GM19099 (cell line): ENCODE measurements around the gene SIK3.

Experiments used
- POLR2A ChIP-seq: IDR thresholded peaks from 3 replicates; pipeline ENCODE4 v1.6.1; 2011; ENCODE audit warnings: low read depth; ENCODE audit not compliant: insufficient read length; ENCODE audit errors: extremely low read depth

Gene SIK3

GRCh38 chr11:116890607-116891006, 207.6 kb downstream of the SIK3 start:
- TF ChIP-seq POLR2A, result no peak

DNA sequence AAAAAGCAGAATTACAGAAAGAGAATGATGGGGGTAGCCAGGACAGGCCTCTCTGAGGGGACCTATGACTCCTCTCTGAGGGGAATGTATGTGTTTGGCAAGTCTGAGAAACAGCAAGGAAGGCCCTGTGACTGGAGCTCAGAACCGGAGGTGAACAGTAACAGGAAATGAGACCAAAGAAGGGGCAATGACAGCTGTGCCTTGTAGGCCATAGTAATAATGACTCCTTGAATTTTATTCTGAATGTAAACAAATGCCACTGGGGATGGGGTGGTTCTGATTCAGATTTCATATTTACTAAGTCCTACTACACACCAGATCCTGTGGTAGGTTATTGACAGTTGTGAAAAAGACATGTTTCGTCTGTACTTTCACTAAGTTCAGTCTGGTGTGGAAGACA, 208.0 kb downstream of the SIK3 start:
- TF ChIP-seq POLR2A, result no peak

DNA sequence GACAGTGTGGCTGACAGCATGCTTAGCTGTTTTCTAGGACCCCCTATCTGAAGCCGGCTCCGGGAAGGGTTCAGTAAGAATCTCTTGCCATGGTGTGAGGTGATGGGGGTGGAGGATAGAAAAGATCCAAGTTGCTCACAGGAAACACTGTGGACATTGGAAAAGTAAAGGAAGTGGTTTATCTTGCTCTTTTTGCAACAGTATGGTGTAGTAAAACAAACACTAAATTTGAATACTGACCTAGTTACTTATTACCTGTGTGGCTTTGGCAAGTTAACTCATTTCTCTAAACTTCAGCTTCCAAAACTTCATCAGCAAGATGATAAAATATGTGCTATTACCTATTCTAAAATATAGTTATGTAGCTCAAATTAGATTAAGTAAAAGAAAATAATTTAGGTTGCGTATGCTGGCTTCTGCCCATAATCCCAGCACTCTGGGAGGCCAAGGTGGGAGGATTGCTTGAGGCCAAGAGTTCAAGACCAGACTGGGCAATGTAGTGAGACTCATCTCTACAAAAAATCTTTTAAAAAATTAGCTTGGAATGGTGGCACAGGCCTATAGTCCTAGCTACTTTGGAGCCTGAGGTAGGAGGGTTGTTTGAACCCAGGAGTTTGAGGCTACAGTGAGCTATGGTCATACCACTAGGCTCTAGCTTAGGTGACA, 209.2 kb downstream of the SIK3 start:
- TF ChIP-seq POLR2A, result no peak

GRCh38 chr11:116888024-116888423, 210.2 kb downstream of the SIK3 start:
- no peak for TF ChIP-seq POLR2A

GRCh38 chr11:116885951-116886655, 212.1 kb downstream of the SIK3 start:
- no peak for TF ChIP-seq POLR2A

DNA sequence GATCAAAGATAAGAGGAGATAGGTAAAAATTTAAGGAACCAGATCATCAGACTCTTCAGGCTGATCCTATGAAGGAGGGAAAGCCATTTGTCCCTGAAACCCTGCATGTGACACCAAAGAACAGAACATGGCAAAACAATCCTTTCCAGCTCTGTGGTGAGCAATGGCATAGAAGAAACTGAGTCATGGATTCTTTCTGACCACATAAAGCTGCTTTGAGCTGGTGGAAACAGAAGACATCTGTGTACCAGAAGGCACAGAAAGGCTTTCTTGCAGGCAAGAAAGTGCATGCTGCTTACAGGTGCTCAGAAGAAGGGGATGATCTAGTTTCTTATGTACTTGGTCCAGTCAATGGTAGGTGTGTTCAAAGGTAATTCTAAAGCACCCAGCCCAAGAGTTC, 215.8 kb downstream of the SIK3 start:
- TF ChIP-seq POLR2A, result no peak

GRCh38 chr11:116881143-116881542, 217.1 kb downstream of the SIK3 start:
- no peak for TF ChIP-seq POLR2A

- TF ChIP-seq POLR2A, result no peak
These were observed 218.2 kb downstream of the SIK3 start for GRCh38 chr11:116879800-116880625.

GRCh38 chr11:116876656-116877055, 221.6 kb downstream of the SIK3 start:
- TF ChIP-seq POLR2A, result no peak

GRCh38 chr11:116875194-116875593, 223.0 kb downstream of the SIK3 start:
- TF ChIP-seq POLR2A, result no peak

GRCh38 chr11:116874251-116874650, 224.0 kb downstream of the SIK3 start:
- TF ChIP-seq POLR2A, result no peak

DNA sequence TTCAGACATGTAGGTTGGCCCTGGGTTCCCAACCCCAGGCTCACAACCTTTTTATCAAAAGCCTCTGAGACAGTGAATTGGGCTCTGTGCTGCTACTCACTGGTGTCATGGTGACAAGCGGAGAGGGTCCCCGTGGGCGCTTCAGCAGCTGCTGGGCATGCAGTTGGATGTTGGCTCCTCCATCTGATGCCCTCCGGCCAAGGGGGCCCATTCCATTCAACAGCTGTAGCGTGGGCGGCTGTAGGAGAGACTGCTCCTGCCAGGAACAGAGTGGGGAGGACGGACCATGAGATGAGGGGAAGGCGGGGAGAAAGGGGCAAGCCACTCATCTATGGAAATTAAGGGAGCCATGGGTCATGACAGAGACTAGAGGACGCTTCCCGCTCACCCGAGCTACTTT, 224.8 kb downstream of the SIK3 start:
- no peak for TF ChIP-seq POLR2A

DNA sequence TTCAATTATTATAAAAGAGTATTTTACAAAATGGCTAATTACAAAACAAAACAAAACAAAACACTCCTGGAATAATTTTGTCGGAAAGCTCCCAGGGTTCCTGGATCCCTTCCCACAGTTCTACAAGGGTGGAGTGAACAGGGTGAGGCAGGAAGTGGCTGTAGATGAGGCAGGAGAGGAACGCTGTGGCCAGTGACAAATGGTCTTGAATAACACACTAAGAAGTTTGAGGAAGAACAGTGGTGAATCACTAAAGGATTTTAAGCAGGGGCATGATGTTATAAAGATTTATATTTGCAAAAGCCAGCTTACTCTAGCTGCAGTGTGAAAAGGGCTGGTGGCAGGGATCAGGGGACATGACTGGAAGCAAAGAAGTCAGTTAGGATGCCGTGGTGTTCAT, 227.0 kb downstream of the SIK3 start:
- TF ChIP-seq POLR2A, result no peak

DNA sequence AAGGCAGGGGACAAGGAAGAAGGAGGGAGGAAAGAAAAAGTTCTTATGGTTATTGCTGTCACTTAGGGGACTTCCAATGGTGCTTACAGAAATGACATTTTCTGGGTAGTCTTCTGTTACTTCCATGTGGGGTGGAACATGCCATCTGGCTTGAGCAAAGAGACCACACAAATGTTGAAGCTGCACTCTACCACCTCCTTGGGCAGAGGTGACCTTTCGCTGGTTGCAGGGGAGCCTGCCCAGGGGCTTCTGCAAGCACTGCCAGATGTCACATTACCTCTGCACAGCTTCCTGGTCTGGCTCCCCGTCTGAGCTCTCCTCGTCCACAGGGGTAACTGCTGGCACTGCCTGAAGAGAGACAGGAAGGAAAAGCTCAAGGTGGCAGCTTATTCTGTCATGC, 228.2 kb downstream of the SIK3 start:
- TF ChIP-seq POLR2A, result no peak

- TF ChIP-seq POLR2A, result no peak
These were observed 228.6 kb downstream of the SIK3 start for GRCh38 chr11:116869610-116870009.

GRCh38 chr11:116868066-116868465, 230.2 kb downstream of the SIK3 start:
- TF ChIP-seq POLR2A, result no peak
